Left ventricle myocardium superior (tissue), 1 donor: ENCODE measurements around the gene KDM5C. TPM values are rescaled to one million over a fixed set of nuclear protein-coding genes. Genes with fewer than 3 reads are reported as not detected.

Source experiments
- ATAC-seq: fragments of 200-7000 bp; cut with Tn5 transposase; one replicate; pipeline ENCODE4 v1.9.1; 2020; ENCODE audit warnings: mild to moderate bottlenecking, moderate library complexity
- DNase-seq: peaks from one replicate; pipeline ENCODE4 v3.0.0-alpha.2; 2020
- intact Hi-C: fragments of 100-400 bp; cut with micrococcal nuclease; formaldehyde crosslinking; loops from one replicate; pipeline ENCODE4 v1.11.0; 2022
- total RNA-seq: library from RNA; stranded (reverse); fragmentation: NEBNext Ultra II Directional; extraction: Animal tissue kit (Norgen Biotek cat#: 25700); gene quantifications from one replicate; pipeline ENCODE4 v1.2.1, GENCODE V29; 2021
- donor health status: DM: no; HTN: yes; CAD: no; lungs with severe emphysema.

Gene KDM5C
- total RNA-seq, 1 donor from 2014 or later: 33.7 TPM

DNA sequence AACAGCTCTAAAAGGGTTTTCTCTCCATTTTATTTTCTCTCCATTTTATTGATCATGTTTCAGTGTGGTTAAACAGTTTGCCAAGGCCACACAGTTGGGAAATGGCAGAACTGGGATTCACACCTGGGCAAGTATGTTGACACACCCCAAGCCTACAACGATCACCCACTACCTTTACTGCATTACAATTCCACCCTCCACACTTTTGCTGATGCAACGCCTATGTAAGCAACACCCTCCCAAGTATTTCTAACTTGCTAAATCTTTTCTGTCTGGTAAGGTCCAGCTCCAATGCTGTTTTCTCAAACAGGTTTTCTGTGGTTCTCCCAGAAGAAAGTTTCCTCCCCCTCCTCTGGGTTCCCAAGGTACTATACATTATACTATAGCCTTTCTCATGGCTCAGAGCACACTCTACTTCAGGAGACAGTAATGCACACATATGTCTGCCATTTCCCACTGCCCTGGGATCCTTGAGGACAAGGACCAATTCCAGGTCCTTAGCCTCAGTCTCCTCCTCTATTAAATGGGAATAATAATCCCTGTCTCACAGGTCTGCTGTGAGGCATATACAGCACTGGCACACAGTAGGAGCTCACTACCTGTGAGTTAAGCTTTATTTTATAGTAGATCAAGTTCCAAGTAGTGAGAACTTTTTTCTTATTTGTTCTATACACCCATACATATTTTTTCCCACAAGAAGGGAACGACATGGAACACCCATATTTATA is 28.4 kb upstream of the KDM5C start:
- intact Hi-C loops: no loop called here
- ATAC-seq (no peak), DNase-seq (no peak)

- ATAC-seq (no peak), DNase-seq (no peak)
- intact Hi-C loops: no loop called here
Observed at GRCh38 chrX:53251307-53251706, 26.3 kb upstream of the KDM5C start.

- DNase-seq: no peak
- intact Hi-C loops: no loop called here
- no peak for ATAC-seq
Observed at GRCh38 chrX:53250556-53250955, 25.5 kb upstream of the KDM5C start.

DNA sequence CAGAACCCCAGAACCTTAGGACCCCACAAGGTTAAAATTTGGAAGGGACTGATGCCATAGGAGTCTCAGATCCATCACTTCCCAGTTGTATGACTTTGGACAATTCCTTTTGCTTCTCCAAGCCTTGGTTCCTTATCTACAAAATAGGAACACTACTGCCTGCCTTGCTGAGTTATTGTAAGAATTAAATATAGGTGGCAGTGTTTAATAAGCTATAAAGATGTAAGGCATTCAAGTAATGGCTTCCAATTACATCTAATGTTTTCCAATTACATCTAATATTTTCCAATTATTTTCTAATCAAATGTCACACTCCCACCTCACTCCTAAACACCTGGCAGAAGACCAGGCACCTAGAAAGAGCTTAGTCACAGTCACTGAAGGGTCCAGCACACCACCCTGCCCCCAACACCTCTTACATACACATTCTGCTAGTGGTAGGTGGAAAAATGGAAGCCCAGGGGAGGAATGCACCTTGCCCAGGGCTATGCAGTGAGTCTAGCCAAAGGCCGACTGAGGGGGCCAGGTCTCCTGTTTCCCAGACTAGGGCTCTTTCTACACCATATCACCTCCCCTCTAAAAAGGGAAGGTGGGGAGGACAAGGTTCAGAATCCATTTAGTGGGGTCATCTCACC is 24.5 kb upstream of the KDM5C start:
- intact Hi-C loops: no loop called here
- DNase-seq (no peak), ATAC-seq (no peak)

GRCh38 chrX:53247928-53248327 is 22.9 kb upstream of the KDM5C start:
- intact Hi-C loops: no loop called here
- DNase-seq (no peak), ATAC-seq (no peak)

GRCh38 chrX:53246231-53246630 is 21.2 kb upstream of the KDM5C start:
- DNase-seq (no peak), ATAC-seq (no peak)
- intact Hi-C loops: no loop called here

- intact Hi-C loops: no loop called here
- DNase-seq (no peak), ATAC-seq (no peak)
Observed at GRCh38 chrX:53244610-53245009, 19.6 kb upstream of the KDM5C start.

GRCh38 chrX:53242310-53242709 is 17.3 kb upstream of the KDM5C start:
- ATAC-seq (no peak), DNase-seq (no peak)
- intact Hi-C loops: no loop called here

GRCh38 chrX:53241558-53241957 is 16.6 kb upstream of the KDM5C start:
- intact Hi-C loops: no loop called here

GRCh38 chrX:53239474-53239873 is 14.5 kb upstream of the KDM5C start:
- intact Hi-C loops: no loop called here
- no peak for ATAC-seq
- no peak for DNase-seq

More at GRCh38 chrX:53241558-53241957, 16.6 kb upstream of the KDM5C start:
- ATAC-seq (no peak), DNase-seq (no peak)

DNA sequence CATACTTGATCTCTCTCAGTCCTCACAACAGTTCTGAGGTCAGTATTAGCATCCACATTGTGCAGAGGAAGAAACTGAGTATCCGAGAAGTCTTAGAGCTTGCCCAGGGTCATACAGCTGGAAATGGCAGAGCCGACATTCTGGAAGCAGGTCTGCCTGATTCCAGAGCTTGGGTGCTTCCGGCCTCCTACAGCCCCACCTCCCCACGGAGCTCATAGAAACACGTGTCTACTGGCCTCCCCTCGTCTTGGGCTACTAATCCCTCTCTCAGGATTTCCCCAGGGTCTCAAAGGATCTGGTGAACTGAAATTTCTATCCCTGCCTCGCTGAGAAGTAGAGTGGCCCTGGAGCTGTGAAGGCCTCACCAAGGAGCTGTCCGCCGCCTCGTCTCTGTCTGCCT is 12.0 kb upstream of the KDM5C start:
- intact Hi-C loops: no loop called here
- ATAC-seq (no peak), DNase-seq (no peak)

DNA sequence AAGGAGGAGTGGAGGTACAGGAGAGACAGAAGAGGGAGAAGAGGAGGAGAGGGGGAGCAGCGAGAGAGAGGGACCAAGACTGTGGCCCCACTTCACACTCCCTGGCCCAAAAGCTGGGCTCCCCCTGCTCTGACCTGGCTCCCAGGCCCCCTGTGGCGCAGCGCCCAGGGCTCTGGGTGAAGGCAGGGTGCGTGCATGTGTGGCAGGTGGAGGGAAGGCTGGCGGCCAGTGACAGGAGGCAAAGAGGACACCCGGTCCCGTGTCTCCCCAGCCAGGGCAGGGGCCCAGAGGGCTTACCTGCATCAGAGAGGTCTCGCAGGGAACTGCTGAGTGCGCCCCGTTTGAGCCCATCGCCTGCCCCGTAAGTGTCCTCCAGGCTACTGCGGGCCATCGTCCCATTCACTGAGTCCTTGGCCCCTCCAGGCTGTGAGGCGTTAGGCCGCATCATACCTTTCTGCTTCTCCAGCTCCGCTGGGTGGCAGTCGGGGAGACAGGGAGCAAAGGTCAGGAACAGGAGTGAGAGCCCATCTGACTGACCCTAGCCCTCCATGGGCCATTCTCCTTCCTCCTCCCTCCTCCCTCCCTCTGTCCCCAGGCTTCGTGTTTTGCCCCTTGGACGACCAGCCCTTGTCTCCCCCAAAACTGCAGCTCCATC is 11.1 kb upstream of the KDM5C start:
- no peak for ATAC-seq
- intact Hi-C loops: no loop called here
- no peak for DNase-seq

DNA sequence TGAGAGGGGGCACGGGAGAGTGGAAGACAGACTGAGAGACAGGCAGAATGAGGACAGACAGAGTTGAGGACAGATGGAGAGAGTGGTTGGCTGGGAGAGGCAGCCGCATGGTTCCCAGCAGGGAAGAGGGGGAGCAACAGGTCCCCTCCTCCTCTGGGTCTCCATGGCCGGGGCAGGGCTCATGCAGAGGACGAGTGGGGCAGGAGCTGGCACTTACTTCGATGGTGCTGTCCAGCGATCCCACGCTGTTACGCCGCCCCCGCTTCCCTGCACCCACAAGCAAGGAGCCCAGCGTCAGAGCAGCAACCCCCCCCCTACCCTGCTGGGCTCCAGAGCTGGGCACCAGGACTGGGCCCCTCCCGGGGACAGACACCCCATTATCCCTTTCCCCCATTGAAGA is 10.6 kb upstream of the KDM5C start:
- intact Hi-C loops: no loop called here

DNA sequence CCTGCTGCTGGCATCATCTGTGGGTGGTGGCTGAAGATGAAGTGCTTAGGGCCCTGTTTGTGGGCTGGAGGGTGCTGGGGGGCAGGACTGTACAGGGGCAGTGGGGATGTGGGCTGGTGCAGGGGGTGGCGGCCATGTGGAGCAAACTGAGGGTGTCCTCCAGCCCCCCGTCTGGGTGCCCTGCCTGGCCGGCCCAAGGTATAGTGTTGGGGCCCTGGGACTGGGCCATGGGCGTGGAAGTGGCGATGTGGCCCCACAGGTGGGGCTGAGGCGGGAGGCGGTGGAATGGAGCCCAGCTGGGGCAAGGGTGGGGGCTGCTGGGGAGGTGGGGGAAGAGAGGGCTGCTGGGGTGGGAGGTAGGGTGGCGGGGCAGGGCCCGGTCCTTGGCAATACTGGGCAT is 9.5 kb upstream of the KDM5C start:
- intact Hi-C loops: no loop called here
- DNase-seq: no peak
- ATAC-seq: no peak

More for the DNA sequence above, 10.6 kb upstream of the KDM5C start:
- DNase-seq: no peak
- no peak for ATAC-seq

DNA sequence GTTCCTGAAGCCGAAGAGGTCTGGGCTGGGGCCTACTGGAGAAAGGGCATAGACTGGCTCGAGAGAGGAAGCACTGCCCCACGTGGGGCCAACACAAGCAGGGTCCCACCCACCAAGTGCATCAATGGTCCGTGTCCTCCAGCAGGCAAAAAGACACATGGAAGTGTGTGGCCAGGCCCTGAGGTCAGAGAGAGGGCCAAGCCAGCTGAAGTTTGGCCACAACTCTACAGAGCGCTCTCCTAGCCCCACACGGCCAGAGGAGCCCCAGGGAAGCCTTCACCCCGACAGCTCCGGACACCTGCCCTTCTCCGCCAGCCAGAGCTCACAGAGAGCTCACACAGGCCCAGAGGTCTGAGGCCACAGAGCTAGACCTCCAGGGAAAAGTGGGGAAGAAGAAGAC is 8.5 kb upstream of the KDM5C start:
- intact Hi-C loops: no loop called here
- DNase-seq: no peak
- no peak for ATAC-seq

DNA sequence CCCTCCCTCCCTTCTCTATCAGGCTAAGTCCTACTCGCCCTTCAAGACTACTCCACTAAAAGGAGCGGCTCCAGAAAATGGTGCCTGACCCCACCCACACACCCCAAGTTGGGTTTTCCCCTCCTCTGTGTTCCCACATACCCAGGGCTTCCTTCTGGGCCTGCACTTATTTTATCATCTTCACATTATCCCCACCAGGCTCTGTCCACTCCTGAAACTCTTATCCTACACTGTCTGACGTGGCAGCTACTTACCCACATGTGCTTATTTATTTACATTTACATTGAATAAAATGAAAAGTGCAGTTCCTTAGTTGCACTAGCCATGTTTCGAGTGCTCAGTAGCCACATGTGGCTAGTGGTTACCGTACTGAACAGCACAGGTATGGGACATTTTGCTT is 5.1 kb upstream of the KDM5C start:
- intact Hi-C loops: no loop called here
- ATAC-seq: no peak
- no peak for DNase-seq

DNA sequence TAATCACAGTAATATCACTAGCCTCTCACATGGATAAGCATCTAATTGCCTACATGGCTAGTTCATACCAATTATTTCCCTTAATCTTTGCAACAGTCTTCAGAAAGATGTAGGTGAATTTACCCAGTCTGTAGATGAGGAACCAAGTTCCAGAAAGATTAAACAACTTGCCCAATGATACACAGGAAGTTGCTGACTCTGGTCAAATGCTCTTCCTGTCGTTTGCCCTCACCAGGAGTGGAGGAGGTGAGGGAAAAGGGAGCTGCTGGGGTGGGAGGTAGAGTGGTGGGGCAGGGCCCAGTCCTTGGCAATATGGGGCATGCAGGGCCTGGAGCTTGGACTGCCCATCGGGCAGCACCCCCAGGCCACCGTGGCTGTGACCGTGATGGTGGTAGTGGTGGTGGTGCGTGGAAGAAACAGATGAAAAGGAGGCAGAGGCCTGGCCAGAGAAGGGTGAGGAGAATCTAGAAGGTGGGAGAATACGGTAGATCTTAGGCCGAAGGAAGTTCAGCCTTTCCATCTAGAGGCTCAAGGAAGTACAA is 2.3 kb upstream of the KDM5C start:
- DNase-seq: no peak
- intact Hi-C loops: no loop called here
- ATAC-seq: no peak

DNA sequence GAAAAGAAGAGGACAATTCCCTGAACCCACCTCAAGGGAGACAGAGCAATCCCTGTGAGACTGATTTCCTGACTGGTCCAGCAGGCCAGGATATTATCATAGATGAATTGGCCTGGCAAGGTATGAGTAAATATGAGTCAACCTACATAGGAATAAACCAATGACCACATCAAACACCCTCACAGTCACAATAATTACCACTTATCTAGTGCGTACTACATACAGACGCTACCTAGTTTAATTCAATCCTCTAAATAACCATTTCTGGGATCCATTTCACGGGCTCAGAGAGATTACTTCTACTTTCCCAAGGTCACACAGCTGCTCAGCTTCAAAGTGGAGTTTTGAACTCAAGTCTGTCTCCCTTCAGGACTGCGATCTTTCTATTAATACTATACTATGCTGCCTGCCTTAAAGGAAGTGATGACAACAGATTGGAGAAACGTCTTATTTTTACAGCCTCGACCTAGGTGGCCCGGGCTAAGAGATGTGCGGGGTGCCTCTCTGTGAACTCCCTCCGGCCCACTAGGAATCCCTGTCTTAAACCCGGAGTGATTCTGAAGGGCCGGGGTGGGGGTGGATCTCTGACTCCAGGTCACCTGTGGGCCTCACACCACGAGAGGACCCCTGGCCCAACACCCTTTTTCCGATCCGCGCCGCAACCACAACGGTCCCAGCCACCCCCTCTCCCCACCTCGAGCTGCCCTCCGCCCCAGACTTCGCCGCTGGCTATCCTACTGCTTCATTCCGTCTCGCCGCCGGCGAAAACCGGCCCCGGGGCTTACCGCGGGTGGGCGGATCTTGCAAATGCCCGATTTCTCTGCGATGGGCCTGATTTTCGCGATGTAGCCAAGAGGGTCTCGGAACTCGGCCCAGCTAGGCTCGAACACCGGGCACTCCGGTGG is 800 bp downstream of the KDM5C start:
- intact Hi-C loops: no loop called here

DNA sequence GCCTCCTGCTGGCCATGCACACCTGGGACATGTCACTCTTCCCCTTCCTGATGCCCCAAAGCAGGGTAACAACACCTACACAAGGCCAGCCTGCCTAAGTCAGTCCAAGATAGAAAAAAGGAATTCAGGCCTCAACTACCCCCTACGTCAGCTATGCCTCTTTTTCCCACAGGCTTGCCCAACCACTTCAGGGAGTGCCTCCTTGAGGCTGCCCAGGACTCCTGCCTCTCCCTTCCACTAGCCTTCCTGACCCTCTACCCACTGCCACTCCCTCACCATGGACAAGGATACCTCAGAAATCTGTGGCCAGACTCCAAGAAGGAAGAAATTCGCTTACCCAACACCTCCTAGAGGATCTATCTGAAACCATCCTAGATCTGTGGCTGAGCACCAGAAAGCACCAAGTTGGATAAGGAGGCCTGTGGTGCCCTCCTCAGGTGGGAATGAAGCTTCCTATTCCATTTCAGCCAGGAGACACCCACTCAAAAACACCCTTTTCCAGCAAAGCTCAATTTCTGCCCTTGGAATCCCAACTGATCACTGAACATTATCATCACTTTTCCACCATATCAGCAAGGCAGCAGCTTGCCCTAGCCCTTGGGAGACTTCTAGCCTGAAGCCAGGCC is 1.8 kb downstream of the KDM5C start:
- no peak for ATAC-seq
- no peak for DNase-seq
- intact Hi-C loops: no loop called here

More for the DNA sequence above, 800 bp downstream of the KDM5C start:
- DNase-seq (peak; percentile 25), ATAC-seq (no peak)
